Measurements from ENCODE around the gene ARNT2. TPM values are rescaled to one million over a fixed set of nuclear protein-coding genes. Genes with fewer than 3 reads are reported as not detected.
A peak's percentile ranks its signal among the peaks of the same experiment; 100 is the strongest.

Gene ARNT2
- total RNA-seq, 1 experiment from 2014 or later, result 3.1 TPM

- no peak for DNase-seq
- no peaks in the 10 kb centered on the region for H3K36me3 ChIP-seq (replicated peaks; ENCODE audit: control insufficient read depth, insufficient read depth, low read length)
- H3K27me3 ChIP-seq (ENCODE audit: control insufficient read depth, insufficient read depth, low read length), result no peaks in the 10 kb centered on the region
- H3K4me3 ChIP-seq (ENCODE audit: insufficient read depth, low read depth, low read length), result no peak overlapping the region
Measured at GRCh38 chr15:80614711-80615360, 210.7 kb downstream of the ARNT2 start.

DNA sequence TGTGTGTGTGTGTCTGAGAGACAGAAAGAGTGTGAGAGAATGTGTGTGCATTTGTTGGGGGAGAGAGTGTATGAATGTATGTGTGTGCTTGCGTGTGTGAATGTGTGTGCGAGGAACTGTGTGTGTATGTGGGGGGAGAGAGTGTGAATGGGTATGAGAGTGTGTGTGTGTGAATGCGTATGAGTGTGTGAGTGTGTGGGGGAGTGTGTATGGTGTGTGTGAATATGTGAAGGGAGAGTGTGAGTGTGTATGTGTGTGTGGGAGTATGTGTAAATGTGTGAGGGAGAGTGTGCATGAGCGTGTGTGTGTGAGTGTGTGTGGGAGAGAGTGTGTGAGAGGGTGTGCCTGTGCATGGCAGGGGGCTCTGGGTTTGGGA, 211.2 kb downstream of the ARNT2 start:
- no peak overlapping the region for H3K4me3 ChIP-seq (ENCODE audit: insufficient read depth, low read depth, low read length)
- no peaks in the 10 kb centered on the region for H3K36me3 ChIP-seq (replicated peaks; ENCODE audit: control insufficient read depth, insufficient read depth, low read length)
- no peaks in the 10 kb centered on the region for H3K27me3 ChIP-seq (ENCODE audit: control insufficient read depth, insufficient read depth, low read length)
- no peak for DNase-seq

GRCh38 chr15:80615783-80616391, 211.7 kb downstream of the ARNT2 start:
- H3K4me3 ChIP-seq (ENCODE audit: insufficient read depth, low read depth, low read length), result no peak overlapping the region
- H3K36me3 ChIP-seq (replicated peaks; ENCODE audit: control insufficient read depth, insufficient read depth, low read length), result no peaks in the 10 kb centered on the region
- no peaks in the 10 kb centered on the region for H3K27me3 ChIP-seq (ENCODE audit: control insufficient read depth, insufficient read depth, low read length)
- DNase-seq, result no peak

GRCh38 chr15:80618685-80619400, 214.7 kb downstream of the ARNT2 start:
- no peak for DNase-seq

GRCh38 chr15:80619680-80620079, 215.5 kb downstream of the ARNT2 start:
- no peak for DNase-seq
- Histone ChIP-seq H3K36me3 (replicated peaks; ENCODE audit: control insufficient read depth, insufficient read depth, low read length) (no peaks in the 10 kb centered on the region), H3K27me3 (ENCODE audit: control insufficient read depth, insufficient read depth, low read length) (no peaks in the 10 kb centered on the region), H3K4me3 (ENCODE audit: insufficient read depth, low read depth, low read length) (no peak overlapping the region)

More at GRCh38 chr15:80618685-80619400, 214.7 kb downstream of the ARNT2 start:
- no peaks in the 10 kb centered on the region for H3K36me3 ChIP-seq (replicated peaks; ENCODE audit: control insufficient read depth, insufficient read depth, low read length)
- no peak overlapping the region for H3K4me3 ChIP-seq (ENCODE audit: insufficient read depth, low read depth, low read length)
- H3K27me3 ChIP-seq (ENCODE audit: control insufficient read depth, insufficient read depth, low read length), result no peaks in the 10 kb centered on the region

DNA sequence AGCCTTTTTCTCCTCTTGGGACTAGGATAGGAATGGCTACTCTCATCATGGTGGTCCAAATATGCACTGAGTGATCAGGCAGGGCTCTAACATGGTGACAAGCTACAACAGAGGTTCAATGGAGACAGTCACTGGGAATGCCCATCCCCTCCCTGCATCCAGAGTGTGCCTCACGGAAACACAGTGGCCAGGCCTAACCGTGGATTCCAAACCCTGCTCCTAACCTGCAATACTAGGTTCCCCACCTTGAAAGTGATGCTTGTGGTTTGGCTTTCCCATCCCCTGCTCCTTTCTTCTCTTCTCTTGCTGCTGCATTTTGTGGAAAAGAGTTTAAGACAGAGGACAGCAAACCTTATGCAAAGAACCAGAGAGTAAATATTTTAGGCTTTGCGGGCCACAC, 216.0 kb downstream of the ARNT2 start:
- no peak overlapping the region for H3K4me3 ChIP-seq (ENCODE audit: insufficient read depth, low read depth, low read length)
- no peaks in the 10 kb centered on the region for H3K36me3 ChIP-seq (replicated peaks; ENCODE audit: control insufficient read depth, insufficient read depth, low read length)
- no peak for DNase-seq
- H3K27me3 ChIP-seq (ENCODE audit: control insufficient read depth, insufficient read depth, low read length), result no peaks in the 10 kb centered on the region

DNA sequence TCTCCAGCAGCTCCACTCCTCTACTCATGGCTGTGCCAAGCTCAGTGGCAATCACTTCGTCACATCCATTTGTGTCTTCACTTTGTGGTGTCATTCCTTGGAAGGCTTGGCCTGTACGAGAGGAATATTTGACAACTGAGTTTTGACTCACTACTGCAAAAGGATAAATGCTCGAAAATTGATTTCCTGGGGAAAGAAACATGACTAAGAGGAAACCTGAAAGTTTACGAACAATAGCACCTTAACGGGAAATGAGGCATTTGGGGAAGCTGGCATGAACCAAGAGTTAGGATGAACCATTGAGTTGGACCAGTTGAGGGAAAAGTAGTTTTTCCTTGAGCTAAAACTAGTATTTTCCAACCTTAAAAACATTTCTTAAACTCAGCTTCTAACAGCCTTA, 216.7 kb downstream of the ARNT2 start:
- H3K4me3 ChIP-seq (ENCODE audit: insufficient read depth, low read depth, low read length), result no peak overlapping the region
- DNase-seq, result no peak
- H3K27me3 ChIP-seq (ENCODE audit: control insufficient read depth, insufficient read depth, low read length), result no peaks in the 10 kb centered on the region

DNA sequence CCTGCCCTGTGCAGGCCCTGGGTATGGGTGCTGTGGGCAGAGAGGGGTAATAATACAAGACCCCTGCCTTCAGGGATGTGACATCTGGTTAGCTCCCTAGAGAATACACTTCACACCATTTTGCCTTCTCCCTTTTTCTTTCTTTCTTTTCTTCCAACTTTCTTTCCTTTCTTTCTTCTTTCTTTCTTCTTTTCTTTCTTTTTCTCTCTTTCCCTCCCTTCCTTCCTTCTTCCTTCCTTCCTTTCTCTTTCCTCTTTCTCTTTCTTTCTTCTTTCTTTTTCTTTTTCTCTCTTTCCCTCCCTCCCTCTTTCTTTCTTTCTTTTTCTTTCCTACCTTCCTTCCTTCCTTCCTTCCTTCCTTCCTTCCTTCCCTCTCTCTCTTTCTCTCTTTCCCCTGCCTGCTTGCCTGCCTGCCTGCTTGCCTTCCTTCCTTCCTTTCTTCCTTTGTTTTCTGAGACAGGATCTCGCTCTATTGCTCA, 222.5 kb downstream of the ARNT2 start:
- Histone ChIP-seq H3K27me3 (ENCODE audit: control insufficient read depth, insufficient read depth, low read length) (no peaks in the 10 kb centered on the region), H3K4me3 (ENCODE audit: insufficient read depth, low read depth, low read length) (no peak overlapping the region), H3K36me3 (replicated peaks; ENCODE audit: control insufficient read depth, insufficient read depth, low read length) (no peaks in the 10 kb centered on the region)
- DNase-seq, result no peak

More for the DNA sequence above, 216.7 kb downstream of the ARNT2 start:
- no peaks in the 10 kb centered on the region for H3K36me3 ChIP-seq (replicated peaks; ENCODE audit: control insufficient read depth, insufficient read depth, low read length)

DNA sequence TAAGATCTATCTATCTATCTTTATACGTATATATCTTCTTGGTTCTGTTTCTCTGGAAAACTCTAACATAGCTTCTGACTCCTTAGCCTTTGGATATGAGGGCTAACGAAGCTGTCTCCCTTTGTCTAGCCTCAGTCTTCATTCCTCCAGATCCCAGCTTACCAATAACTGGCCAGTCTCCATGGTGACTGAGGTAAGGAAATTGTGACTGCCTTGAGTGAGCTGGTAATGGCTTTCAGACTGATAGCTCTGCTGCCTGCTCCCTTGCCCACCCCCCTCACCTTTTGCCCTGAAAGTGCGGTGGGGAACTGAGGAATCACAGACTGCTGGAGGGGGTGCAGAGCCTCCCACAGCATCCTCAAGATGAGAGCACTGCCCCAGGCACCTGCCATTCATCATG, 225.2 kb downstream of the ARNT2 start:
- DNase-seq, result no peak
- Histone ChIP-seq H3K27me3 (ENCODE audit: control insufficient read depth, insufficient read depth, low read length) (no peaks in the 10 kb centered on the region), H3K36me3 (replicated peaks; ENCODE audit: control insufficient read depth, insufficient read depth, low read length) (no peaks in the 10 kb centered on the region), H3K4me3 (ENCODE audit: insufficient read depth, low read depth, low read length) (no peak overlapping the region)

DNA sequence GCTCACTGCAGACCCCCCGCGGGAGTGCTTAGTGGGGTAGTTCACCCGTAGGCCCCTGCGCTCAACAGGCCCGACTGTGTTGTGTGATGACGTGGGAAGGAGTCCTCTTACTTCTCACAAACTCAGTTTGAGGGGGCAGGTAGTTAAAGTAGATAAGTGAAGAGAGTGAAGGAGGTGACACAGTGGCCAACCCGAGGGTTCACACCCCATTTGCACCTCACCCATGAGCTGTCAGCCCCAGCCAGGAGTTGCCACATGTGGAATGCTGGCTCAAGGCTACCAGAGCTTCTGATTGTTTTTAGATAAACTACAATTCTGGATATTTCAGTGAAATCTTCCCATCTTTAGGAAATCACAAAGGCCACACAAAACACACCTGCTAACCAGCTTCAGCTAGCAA, 226.8 kb downstream of the ARNT2 start:
- Histone ChIP-seq H3K36me3 (replicated peaks; ENCODE audit: control insufficient read depth, insufficient read depth, low read length) (no peaks in the 10 kb centered on the region), H3K27me3 (ENCODE audit: control insufficient read depth, insufficient read depth, low read length) (no peaks in the 10 kb centered on the region), H3K4me3 (ENCODE audit: insufficient read depth, low read depth, low read length) (no peak overlapping the region)
- DNase-seq, result no peak

GRCh38 chr15:80633221-80633620, 229.0 kb downstream of the ARNT2 start:
- Histone ChIP-seq H3K4me3 (ENCODE audit: insufficient read depth, low read depth, low read length) (no peak overlapping the region), H3K27me3 (ENCODE audit: control insufficient read depth, insufficient read depth, low read length) (no peaks in the 10 kb centered on the region), H3K36me3 (replicated peaks; ENCODE audit: control insufficient read depth, insufficient read depth, low read length) (no peaks in the 10 kb centered on the region)
- no peak for DNase-seq

GRCh38 chr15:80635953-80636352, 231.8 kb downstream of the ARNT2 start:
- no peak for DNase-seq
- Histone ChIP-seq H3K27me3 (ENCODE audit: control insufficient read depth, insufficient read depth, low read length) (no peaks in the 10 kb centered on the region), H3K4me3 (ENCODE audit: insufficient read depth, low read depth, low read length) (no peak overlapping the region), H3K36me3 (replicated peaks; ENCODE audit: control insufficient read depth, insufficient read depth, low read length) (no peaks in the 10 kb centered on the region)

DNA sequence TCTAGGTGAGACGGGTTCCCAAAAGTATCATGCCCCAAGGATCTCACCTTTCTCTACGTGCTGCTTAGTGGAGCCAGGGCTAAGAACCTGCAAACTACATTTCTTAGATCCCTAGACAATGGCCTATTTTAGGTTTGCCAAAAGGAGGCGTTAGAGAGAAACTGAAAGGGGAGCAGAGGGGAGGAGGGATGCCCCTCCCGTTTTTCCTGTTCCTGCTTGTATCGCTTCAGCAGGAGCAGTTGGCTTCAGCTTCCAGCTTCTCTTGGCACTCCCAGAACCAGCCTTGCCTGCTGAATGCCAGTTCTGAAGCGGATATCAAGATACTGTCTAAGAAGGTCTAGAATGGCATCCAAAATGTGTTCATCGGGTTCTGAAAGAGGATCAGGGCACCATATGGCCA, 232.5 kb downstream of the ARNT2 start:
- Histone ChIP-seq H3K27me3 (ENCODE audit: control insufficient read depth, insufficient read depth, low read length) (no peaks in the 10 kb centered on the region), H3K36me3 (replicated peaks; ENCODE audit: control insufficient read depth, insufficient read depth, low read length) (no peaks in the 10 kb centered on the region), H3K4me3 (ENCODE audit: insufficient read depth, low read depth, low read length) (no peak overlapping the region)
- peak; percentile 67 for DNase-seq

- Histone ChIP-seq H3K4me3 (ENCODE audit: insufficient read depth, low read depth, low read length) (no peak overlapping the region), H3K36me3 (replicated peaks; ENCODE audit: control insufficient read depth, insufficient read depth, low read length) (no peaks in the 10 kb centered on the region), H3K27me3 (ENCODE audit: control insufficient read depth, insufficient read depth, low read length) (no peaks in the 10 kb centered on the region)
- no peak for DNase-seq
Measured at GRCh38 chr15:80637747-80638146, 233.6 kb downstream of the ARNT2 start.

GRCh38 chr15:80638553-80639167, 234.5 kb downstream of the ARNT2 start:
- no peaks in the 10 kb centered on the region for H3K36me3 ChIP-seq (replicated peaks; ENCODE audit: control insufficient read depth, insufficient read depth, low read length)
- no peak overlapping the region for H3K4me3 ChIP-seq (ENCODE audit: insufficient read depth, low read depth, low read length)
- no peaks in the 10 kb centered on the region for H3K27me3 ChIP-seq (ENCODE audit: control insufficient read depth, insufficient read depth, low read length)
- no peak for DNase-seq

All from H7 (cell line).